ENCODE results near the gene TRIM17. TPM values are rescaled to one million over a fixed set of nuclear protein-coding genes. Genes with fewer than 3 reads are reported as not detected.
A peak's percentile ranks its signal among the peaks of the same experiment; 100 is the strongest.

Gene TRIM17
- total and polyA plus RNA-seq, 2 of the 8 experiments (the other 6 are each of a cell fraction or from before 2014, with no cell fraction given): 1.1 to 2.2 TPM

GRCh38 chr1:228379666-228380065, 37.0 kb downstream of the TRIM17 start:
- H3K4me2 ChIP-seq (ENCODE audit: insufficient read depth in 1 of 2, low read depth in 2 of 2, low read length in 2 of 2): peak overlapping the region; percentile 51 to 89
- TF ChIP-seq, protein P1, sequence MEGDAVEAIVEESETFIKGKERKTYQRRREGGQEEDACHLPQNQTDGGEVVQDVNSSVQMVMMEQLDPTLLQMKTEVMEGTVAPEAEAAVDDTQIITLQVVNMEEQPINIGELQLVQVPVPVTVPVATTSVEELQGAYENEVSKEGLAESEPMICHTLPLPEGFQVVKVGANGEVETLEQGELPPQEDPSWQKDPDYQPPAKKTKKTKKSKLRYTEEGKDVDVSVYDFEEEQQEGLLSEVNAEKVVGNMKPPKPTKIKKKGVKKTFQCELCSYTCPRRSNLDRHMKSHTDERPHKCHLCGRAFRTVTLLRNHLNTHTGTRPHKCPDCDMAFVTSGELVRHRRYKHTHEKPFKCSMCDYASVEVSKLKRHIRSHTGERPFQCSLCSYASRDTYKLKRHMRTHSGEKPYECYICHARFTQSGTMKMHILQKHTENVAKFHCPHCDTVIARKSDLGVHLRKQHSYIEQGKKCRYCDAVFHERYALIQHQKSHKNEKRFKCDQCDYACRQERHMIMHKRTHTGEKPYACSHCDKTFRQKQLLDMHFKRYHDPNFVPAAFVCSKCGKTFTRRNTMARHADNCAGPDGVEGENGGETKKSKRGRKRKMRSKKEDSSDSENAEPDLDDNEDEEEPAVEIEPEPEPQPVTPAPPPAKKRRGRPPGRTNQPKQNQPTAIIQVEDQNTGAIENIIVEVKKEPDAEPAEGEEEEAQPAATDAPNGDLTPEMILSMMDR (IDR thresholded peaks at IDR 0.05; ENCODE audit: control extremely low read depth in 1 of 3, insufficient read depth in 1 of 3, low read depth in 1 of 3, low read length in 3 of 3): no peak
- TF ChIP-seq ASH2L (IDR thresholded peaks at IDR 0.05; ENCODE audit: low read length): no peak
- TF ChIP-seq ZNF274 (IDR thresholded peaks at IDR 0.05; ENCODE audit: borderline replicate concordance, extremely low read depth, low read length): no peak
- TF ChIP-seq, protein P2, sequence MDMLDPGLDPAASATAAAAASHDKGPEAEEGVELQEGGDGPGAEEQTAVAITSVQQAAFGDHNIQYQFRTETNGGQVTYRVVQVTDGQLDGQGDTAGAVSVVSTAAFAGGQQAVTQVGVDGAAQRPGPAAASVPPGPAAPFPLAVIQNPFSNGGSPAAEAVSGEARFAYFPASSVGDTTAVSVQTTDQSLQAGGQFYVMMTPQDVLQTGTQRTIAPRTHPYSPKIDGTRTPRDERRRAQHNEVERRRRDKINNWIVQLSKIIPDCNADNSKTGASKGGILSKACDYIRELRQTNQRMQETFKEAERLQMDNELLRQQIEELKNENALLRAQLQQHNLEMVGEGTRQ (IDR thresholded peaks at IDR 0.05; ENCODE audit: low read length): no peak
- no peak for TF ChIP-seq E2F6 (IDR thresholded peaks at IDR 0.05)
- TF ChIP-seq SP2 (IDR thresholded peaks at IDR 0.05; ENCODE audit: low read length): no peak
- TF ChIP-seq SIX5 (IDR thresholded peaks at IDR 0.05; ENCODE audit: low read depth, low read length): no peak
- TF ChIP-seq TBP (IDR thresholded peaks at IDR 0.05; ENCODE audit: low read depth, low read length): no peak
- TF ChIP-seq POLR2AphosphoS5 (IDR thresholded peaks at IDR 0.05; ENCODE audit: low read depth, low read length): no peak
- TF ChIP-seq POU5F1 (IDR thresholded peaks at IDR 0.05; ENCODE audit: low read depth, low read length): no peak

More at GRCh38 chr1:228379666-228380065, 37.0 kb downstream of the TRIM17 start:
- Histone ChIP-seq H3K14ac (ENCODE audit: insufficient read length) (no peak overlapping the region), H3K23me2 (ENCODE audit: low read depth, low read length) (peaks cover 8% of the 10 kb centered on the region; the same call in 1 of the 2 replicates), H4K20me1 (replicated peaks in 1 of 2; ENCODE audit: control insufficient read depth in 1 of 2, insufficient read depth in 2 of 2, low read length in 2 of 2) (peaks cover 4 to 5% of the 10 kb centered on the region in 2 experiments), H3K9ac (replicated peaks in 1 of 4; ENCODE audit: extremely low read depth in 1 of 4, low read depth in 3 of 4, low read length in 3 of 4) (no peak overlapping the region), H3K23ac (ENCODE audit: insufficient read length) (no peak overlapping the region), H3K27ac (ENCODE audit: low read depth, low read length) (no peak overlapping the region), H2BK20ac (ENCODE audit: low read length) (no peak overlapping the region), H4K91ac (replicated peaks; ENCODE audit: insufficient read length, low read length) (no peak overlapping the region), H3K18ac (ENCODE audit: extremely low read depth, low read length) (no peak overlapping the region), H4K5ac (ENCODE audit: insufficient read length, low read depth, low read length) (no peak overlapping the region), H2BK12ac (ENCODE audit: low read depth, low read length) (no peak overlapping the region), H3K9me3 (ENCODE audit: insufficient read depth in 2 of 2, low read depth in 1 of 2, low read length in 1 of 2) (no peaks in the 10 kb centered on the region), H3K79me1 (ENCODE audit: low read depth, low read length) (no peaks in the 10 kb centered on the region), H3K79me2 (ENCODE audit: control insufficient read depth in 1 of 2, insufficient read depth in 2 of 2, low read length in 2 of 2) (no peaks in the 10 kb centered on the region), H3K56ac (replicated peaks; ENCODE audit: insufficient read length, low read depth, low read length) (no peak overlapping the region), H3K36me3 (ENCODE audit: control insufficient read depth in 2 of 4, insufficient read depth in 4 of 4, low read length in 3 of 4) (no peaks in the 10 kb centered on the region), H3K4ac (replicated peaks; ENCODE audit: insufficient read length, low read depth, low read length) (no peak overlapping the region), H2BK5ac (ENCODE audit: low read depth, low read length) (no peak overlapping the region), H2BK120ac (replicated peaks; ENCODE audit: low read depth, low read length) (no peak overlapping the region), H3K4me3 (ENCODE audit: extremely low read depth in 1 of 4, insufficient read depth in 2 of 4, low read depth in 3 of 4, low read length in 4 of 4) (peak overlapping the region in 3 of 4 experiments; percentile 69 to 74 (median 73); a peak in 4 of 8 replicates), H2AK5ac (ENCODE audit: low read depth, low read length) (no peak overlapping the region), H3K27me3 (replicated peaks in 1 of 4; ENCODE audit: control insufficient read depth in 3 of 4, extremely low read depth in 1 of 4, insufficient read depth in 3 of 4, low read length in 3 of 4) (peaks cover 2 to 26% (median 16%) of the 10 kb centered on the region in 4 experiments; a peak in 6 of 7 replicates), H2BK15ac (ENCODE audit: low read length) (no peak overlapping the region), H2AFZ (ENCODE audit: low read length) (no peak overlapping the region), H3K4me1 (replicated peaks in 1 of 4; ENCODE audit: control insufficient read depth in 3 of 4, insufficient read depth in 4 of 4, low read length in 3 of 4) (peaks cover 0 to 10% (median 5%) of the 10 kb centered on the region in 4 experiments; a peak in 5 of 7 replicates), H4K8ac (ENCODE audit: extremely low read depth, insufficient read depth, low read length) (no peak overlapping the region)
- WGBS, 2 experiments (ENCODE audit: extremely low coverage in 1 of 2, insufficient coverage in 1 of 2, insufficient read length in 1 of 2, insufficient replicate concordance in 2 of 2, low coverage in 1 of 2, low lambda C conversion rate in 2 of 2, missing lambda C conversion rate in 1 of 2): 78% methylated on average over 8 of the region's 8 CpGs; no CpG with 5 or more reads in 1 of the 2 experiments
- CTCF ChIA-PET (ENCODE audit: partially characterized antibody): interaction anchor here (0.6 to 1.7 kb wide), 12 partner anchors 11 to 375 kb away, joined by 3 to 10 read pairs (median 4); no protein-coding TSS in a partner anchor
- POLR2A ChIA-PET (ENCODE audit: partially characterized antibody): interaction anchor here (1.1 to 1.7 kb wide), 4 partner anchors 14 to 113 kb away, joined by 3 to 12 read pairs (median 6); a partner anchor contains a TSS
- DNase-seq (ENCODE audit: low read depth in 1 of 2, low spot score in 2 of 2): no peak
- FAIRE-seq: no peak
